Head of caudate nucleus (tissue), 42 donors: ENCODE data around the gene STKLD1.
"Not testable (repeated sequence)": the region's sequence is repeated elsewhere in the genome, so short reads cannot be mapped to it uniquely, and the experiment has no call there.

Experiments used
- DNase-seq, 42 donors: peaks; one replicate each; pipeline versions ENCODE4 v3.0.0 to v3.0.0-alpha.2; 2020 to 2021; ENCODE audit warnings: mixed read lengths in 7 of 42
- intact Hi-C: fragments of 100-400 bp; cut with DNase I; formaldehyde crosslinking; loops from one replicate; pipeline ENCODE4 v1.15.0; 2022

Gene STKLD1

GRCh38 chr9:133375724-133376654 lies at the start of gene STKLD1, which contains the start of gene SURF4:
Gene STKLD1, plus strand, starts transcription at chr9:133376366. Its CDS starts 108 bp downstream, at chr9:133376474.
Gene SURF4, minus strand, starts transcription at chr9:133376060. Its CDS starts 91 bp downstream, at chr9:133375969.
- peak; percentile 91 to 99 (median 97) for DNase-seq
- intact Hi-C loops = loop anchor here (5.0 kb wide), 1 partner anchor 761 kb away; the partner anchor contains the start of gene WDR5

GRCh38 chr9:133327021-133327420 lies 49.1 kb upstream of the STKLD1 start:
- intact Hi-C loops, DNase-seq: not testable (repeated sequence)

- DNase-seq = peak in 2 of 42 donors; percentile 2 to 5
- intact Hi-C loops = no loop called here
Observed at GRCh38 chr9:133327834-133328484, 48.2 kb upstream of the STKLD1 start.

- DNase-seq = peak in 14 of 42 donors; percentile 9 to 53 (median 36)
- intact Hi-C loops = loop anchor here (5.0 kb wide), 1 partner anchor 147 kb away; no protein-coding TSS in a partner anchor
Observed at GRCh38 chr9:133329306-133330156, 46.6 kb upstream of the STKLD1 start.

- peak in 3 of 42 donors; percentile 3 to 10 (median 5) for DNase-seq
Observed at GRCh38 chr9:133331221-133331620, 44.9 kb upstream of the STKLD1 start.

GRCh38 chr9:133331641-133332380 lies 44.4 kb upstream of the STKLD1 start:
- intact Hi-C loops = loop anchor here (5.0 kb wide), 1 partner anchor 150 kb away; no protein-coding TSS in a partner anchor
- DNase-seq = peak in 3 of 42 donors; percentile 2 to 4 (median 4)

More at GRCh38 chr9:133331221-133331620, 44.9 kb upstream of the STKLD1 start:
- intact Hi-C loops = loop anchor here (5.0 kb wide), 1 partner anchor 149 kb away; no protein-coding TSS in a partner anchor

GRCh38 chr9:133332381-133332730 lies 43.8 kb upstream of the STKLD1 start:
- intact Hi-C loops = loop anchor here (5.0 kb wide), 1 partner anchor 150 kb away; no protein-coding TSS in a partner anchor
- peak in 2 of 42 donors; percentile 2 to 9 for DNase-seq

- peak in 2 of 42 donors; percentile 0 to 7 for DNase-seq
- intact Hi-C loops = loop anchor here (5.0 kb wide), 1 partner anchor 151 kb away; no protein-coding TSS in a partner anchor
Observed at GRCh38 chr9:133333011-133333410, 43.2 kb upstream of the STKLD1 start.

GRCh38 chr9:133333566-133333965 lies 42.6 kb upstream of the STKLD1 start:
- peak in 5 of 42 donors; percentile 2 to 13 (median 4) for DNase-seq
- intact Hi-C loops = loop anchor here (5.0 kb wide), 1 partner anchor 151 kb away; no protein-coding TSS in a partner anchor

- intact Hi-C loops = loop anchor here (5.0 kb wide), 1 partner anchor 152 kb away; no protein-coding TSS in a partner anchor
- peak in 4 of 42 donors; percentile 2 to 10 (median 5) for DNase-seq
Observed at GRCh38 chr9:133334161-133334560, 42.0 kb upstream of the STKLD1 start.

- DNase-seq = peak in 4 of 42 donors; percentile 1 to 21 (median 8)
- intact Hi-C loops = loop anchor here (5.0 kb wide), 1 partner anchor 153 kb away; no protein-coding TSS in a partner anchor
Observed at GRCh38 chr9:133334888-133335287, 41.3 kb upstream of the STKLD1 start.

GRCh38 chr9:133335924-133336811 lies 40.0 kb upstream of the STKLD1 start, which contains the start of gene SURF6:
Gene SURF6, minus strand, starts transcription at chr9:133336188. Its CDS starts 56 bp downstream, at chr9:133336132.
- peak; percentile 75 to 97 (median 93) for DNase-seq
- intact Hi-C loops = no loop called here

- intact Hi-C loops = no loop called here
- DNase-seq = no peak
Observed at GRCh38 chr9:133339641-133340040, 36.5 kb upstream of the STKLD1 start.

- DNase-seq = no peak
- intact Hi-C loops = no loop called here
Observed at GRCh38 chr9:133340256-133340655, 35.9 kb upstream of the STKLD1 start.

- DNase-seq = peak in 5 of 42 donors; percentile 30 to 45 (median 37)
- intact Hi-C loops = no loop called here
Observed at GRCh38 chr9:133340916-133341315, 35.2 kb upstream of the STKLD1 start.

- DNase-seq = peak in 30 of 42 donors; percentile 15 to 67 (median 46)
- intact Hi-C loops = no loop called here
Observed at GRCh38 chr9:133341369-133342068, 34.6 kb upstream of the STKLD1 start.
